GM23248 (cell line): ENCODE data around the gene TMEM247.

Experiments used
- EZH2 ChIP-seq: fragments of 200-600 bp; sonication (generic); IDR thresholded peaks from 2 replicates; pipeline ENCODE4 v1.6.1; 2018; ENCODE audit warnings: antibody characterized with exemption, mild to moderate bottlenecking; ENCODE audit not compliant: insufficient read depth, poor library complexity, severe bottlenecking
- EZH2phosphoT487 ChIP-seq: fragments of 200-600 bp; sonication (generic); IDR thresholded peaks from 2 replicates; pipeline ENCODE4 v1.6.1; 2018; ENCODE audit warnings: antibody characterized with exemption, moderate library complexity, mild to moderate bottlenecking, low read depth; ENCODE audit not compliant: insufficient read depth

GRCh38 chr2:46505472-46505783 lies 26.1 kb downstream of the TMEM247 start:
- TF ChIP-seq EZH2phosphoT487 (no peak), EZH2 (no peak)
